Measurements from ENCODE around the gene CFAP61.

The CFAP61 gene

DNA sequence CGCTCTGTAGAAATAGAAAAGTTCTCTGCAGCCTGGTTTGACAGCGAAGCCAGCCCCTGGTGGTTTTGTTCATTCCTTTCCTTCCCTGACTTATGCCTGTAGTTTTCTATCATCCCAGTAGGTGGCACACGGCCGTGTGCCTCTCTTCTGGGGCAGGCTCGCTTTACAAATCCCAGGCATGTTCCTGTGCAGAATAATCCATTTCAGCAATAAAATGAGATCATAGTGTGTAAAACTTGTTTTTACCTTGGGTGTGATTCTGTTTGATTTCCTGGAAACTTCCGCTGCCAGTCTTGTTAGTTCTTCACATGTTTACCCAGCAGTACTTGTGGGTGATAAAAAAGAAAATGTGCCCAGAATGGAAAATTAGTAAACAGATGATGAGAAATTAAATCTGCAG lies 308.1 kb downstream of the CFAP61 start:
- no peak overlapping the region for H3K4me3 ChIP-seq (ENCODE audit: low read depth, low read length)
- DNase-seq (ENCODE audit: low read depth), result peak; percentile 70
- TF ChIP-seq MYC (IDR thresholded peaks at IDR 0.05; ENCODE audit: low read depth, low read length) (no peak), POLR2A (IDR thresholded peaks at IDR 0.05; ENCODE audit: extremely low read depth, insufficient read length) (no peak)
- TF ChIP-seq, protein P1, sequence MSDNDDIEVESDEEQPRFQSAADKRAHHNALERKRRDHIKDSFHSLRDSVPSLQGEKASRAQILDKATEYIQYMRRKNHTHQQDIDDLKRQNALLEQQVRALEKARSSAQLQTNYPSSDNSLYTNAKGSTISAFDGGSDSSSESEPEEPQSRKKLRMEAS (IDR thresholded peaks at IDR 0.05; ENCODE audit: low read depth, low read length), result peak; percentile 36; the same call in 1 of the 2 replicates
- TF ChIP-seq, protein P2, sequence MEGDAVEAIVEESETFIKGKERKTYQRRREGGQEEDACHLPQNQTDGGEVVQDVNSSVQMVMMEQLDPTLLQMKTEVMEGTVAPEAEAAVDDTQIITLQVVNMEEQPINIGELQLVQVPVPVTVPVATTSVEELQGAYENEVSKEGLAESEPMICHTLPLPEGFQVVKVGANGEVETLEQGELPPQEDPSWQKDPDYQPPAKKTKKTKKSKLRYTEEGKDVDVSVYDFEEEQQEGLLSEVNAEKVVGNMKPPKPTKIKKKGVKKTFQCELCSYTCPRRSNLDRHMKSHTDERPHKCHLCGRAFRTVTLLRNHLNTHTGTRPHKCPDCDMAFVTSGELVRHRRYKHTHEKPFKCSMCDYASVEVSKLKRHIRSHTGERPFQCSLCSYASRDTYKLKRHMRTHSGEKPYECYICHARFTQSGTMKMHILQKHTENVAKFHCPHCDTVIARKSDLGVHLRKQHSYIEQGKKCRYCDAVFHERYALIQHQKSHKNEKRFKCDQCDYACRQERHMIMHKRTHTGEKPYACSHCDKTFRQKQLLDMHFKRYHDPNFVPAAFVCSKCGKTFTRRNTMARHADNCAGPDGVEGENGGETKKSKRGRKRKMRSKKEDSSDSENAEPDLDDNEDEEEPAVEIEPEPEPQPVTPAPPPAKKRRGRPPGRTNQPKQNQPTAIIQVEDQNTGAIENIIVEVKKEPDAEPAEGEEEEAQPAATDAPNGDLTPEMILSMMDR (IDR thresholded peaks at IDR 0.05; ENCODE audit: low read depth, low read length), result peak; percentile 82

DNA sequence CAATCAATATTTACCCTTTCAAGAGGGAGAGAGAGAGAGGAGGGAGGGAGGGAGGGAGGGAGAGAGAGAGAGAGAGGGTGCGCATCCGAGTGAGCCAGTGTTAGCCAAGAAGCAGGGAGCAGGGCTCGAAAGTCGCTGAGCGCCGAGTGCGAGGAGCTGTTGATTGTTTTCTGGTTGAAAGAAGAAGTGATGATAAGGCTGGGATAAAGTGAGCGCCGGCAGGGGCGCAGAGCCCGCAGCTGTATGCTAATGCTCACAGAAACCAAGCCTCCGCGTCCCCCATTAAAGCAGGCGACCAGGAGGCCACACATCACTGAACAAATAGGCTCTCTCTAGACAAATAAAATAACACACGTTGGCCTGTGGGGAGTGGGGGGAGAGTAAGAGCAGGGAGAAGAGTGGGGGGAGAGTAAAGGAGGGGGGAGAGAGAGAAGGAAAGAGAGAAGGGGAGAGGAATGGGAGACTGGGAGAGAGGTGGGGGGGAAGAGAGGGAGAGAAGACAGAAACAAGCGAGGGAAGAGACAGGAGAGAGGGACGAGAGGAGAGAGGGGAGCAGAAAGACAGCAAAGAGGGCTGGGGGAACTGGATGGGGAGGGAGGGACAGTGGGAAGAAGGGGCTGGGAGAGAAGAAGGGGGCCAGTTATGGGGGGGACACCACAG lies 310.6 kb downstream of the CFAP61 start:
- TF ChIP-seq, protein P1 (IDR thresholded peaks at IDR 0.05; ENCODE audit: low read depth, low read length), result no peak
- TF ChIP-seq MYC (IDR thresholded peaks at IDR 0.05; ENCODE audit: low read depth, low read length), result no peak
- TF ChIP-seq, protein P2 (IDR thresholded peaks at IDR 0.05; ENCODE audit: low read depth, low read length), result no peak
- no peak for TF ChIP-seq POLR2A (IDR thresholded peaks at IDR 0.05; ENCODE audit: extremely low read depth, insufficient read length)
- DNase-seq (ENCODE audit: low read depth), result peak; percentile 31
- no peak overlapping the region for H3K4me3 ChIP-seq (ENCODE audit: low read depth, low read length)

DNA sequence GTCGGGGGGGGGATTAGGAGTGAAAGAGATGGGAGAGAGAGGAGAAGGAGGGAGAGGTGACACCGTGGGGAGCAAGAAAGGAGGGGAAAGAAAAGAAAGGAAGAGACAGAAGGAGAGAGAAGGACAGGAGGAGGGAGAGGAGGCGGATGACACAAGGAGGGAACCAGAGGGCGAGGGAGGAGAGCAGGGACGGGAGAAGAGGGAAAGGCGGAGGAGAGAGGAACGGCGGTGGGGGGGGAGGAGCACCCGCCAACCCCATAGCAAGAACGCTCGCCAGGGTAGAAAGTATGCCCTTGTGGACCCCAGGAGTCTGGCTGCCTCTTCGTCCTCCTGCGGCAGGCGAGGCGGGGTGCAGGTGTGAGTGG lies 311.1 kb downstream of the CFAP61 start:
- DNase-seq (ENCODE audit: low read depth), result no peak
- H3K4me3 ChIP-seq (ENCODE audit: low read depth, low read length), result no peak overlapping the region
- TF ChIP-seq, protein P2 (IDR thresholded peaks at IDR 0.05; ENCODE audit: low read depth, low read length), result no peak
- TF ChIP-seq, protein P1 (IDR thresholded peaks at IDR 0.05; ENCODE audit: low read depth, low read length), result no peak
- TF ChIP-seq MYC (IDR thresholded peaks at IDR 0.05; ENCODE audit: low read depth, low read length) (no peak), POLR2A (IDR thresholded peaks at IDR 0.05; ENCODE audit: extremely low read depth, insufficient read length) (no peak)

DNA sequence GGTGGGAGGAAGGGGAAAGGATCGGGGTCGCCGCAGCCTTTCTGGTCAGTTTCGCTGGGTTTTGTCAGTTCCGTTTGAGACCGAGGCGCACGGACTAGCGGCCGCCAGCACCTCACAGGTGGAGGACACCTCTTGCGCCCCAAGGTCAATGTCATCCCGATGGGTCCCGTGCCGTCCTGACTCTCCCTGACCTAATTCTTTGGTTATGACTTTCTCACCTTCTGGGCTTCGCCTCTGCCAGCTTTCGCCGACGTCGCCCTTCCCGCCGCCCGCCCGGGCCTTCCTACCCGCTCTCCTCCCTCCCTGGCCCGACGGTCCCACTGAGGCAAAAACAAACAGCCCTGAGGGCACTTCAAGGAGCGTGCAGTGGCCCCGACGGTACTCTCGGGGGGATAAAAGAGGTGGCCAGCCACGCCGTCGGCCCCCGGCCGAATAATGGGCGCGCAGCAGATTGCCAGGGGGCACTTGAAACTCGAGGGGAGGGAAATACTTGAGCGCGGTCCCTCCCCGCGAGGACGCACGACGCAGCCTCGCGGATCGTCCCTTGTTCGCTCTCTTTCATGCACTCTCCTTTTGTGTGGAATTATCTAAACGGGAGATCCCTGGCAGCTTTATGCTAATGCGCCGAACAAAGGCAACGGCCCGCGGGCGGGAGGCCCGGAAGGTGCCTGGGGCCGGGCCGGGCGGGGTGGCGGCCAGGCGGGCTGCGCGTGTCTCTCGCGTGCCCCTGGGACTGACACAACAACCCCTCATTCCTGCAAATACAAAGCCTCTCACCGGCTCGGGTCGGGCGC lies 311.7 kb downstream of the CFAP61 start:
- DNase-seq (ENCODE audit: low read depth), result no peak
- TF ChIP-seq, protein P1 (IDR thresholded peaks at IDR 0.05; ENCODE audit: low read depth, low read length), result no peak
- TF ChIP-seq POLR2A (IDR thresholded peaks at IDR 0.05; ENCODE audit: extremely low read depth, insufficient read length) (no peak), MYC (IDR thresholded peaks at IDR 0.05; ENCODE audit: low read depth, low read length) (no peak)
- TF ChIP-seq, protein P2 (IDR thresholded peaks at IDR 0.05; ENCODE audit: low read depth, low read length), result no peak

DNA sequence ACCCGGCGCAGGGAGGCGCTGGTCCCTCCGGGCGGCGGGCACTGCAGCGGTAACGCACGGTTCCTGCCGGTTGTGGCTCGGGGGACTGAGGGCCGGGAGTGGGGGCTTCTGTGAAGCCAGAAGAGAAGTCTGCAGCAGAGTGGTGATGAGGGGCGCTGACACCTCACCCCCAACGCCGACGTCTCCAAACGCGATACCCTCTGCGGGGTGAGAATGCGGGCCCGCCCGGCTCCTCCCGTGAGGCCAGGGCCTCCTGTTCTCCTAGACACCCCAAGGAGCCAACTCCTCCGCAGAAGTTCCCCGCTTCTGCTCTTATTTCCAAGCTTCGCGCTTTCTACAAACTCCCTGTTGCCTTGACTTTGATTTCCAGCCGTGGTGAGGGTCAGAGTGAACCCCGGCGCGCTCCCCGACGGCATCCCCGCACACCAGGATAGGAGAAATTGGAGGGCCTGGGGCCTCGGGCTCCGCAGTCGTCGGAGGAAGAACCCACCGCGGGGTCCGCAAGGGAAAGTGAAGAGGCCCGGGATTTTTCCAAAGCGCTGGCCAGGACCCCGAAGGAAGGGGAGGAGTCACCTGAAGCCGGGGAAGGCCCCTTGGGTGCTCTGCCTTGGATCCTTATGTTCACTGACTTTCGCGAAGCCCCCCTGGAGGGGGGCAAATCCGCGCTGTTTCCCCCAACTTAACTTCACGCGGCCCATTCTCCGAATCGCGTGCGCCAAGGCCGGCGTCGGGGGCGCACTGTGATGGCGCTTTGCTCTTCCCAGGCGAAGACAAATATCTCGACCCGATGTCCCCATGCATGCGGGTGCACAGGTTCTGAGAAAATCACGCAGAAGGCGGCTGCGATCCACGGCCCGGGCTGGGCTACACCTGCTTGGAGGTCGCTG lies 312.5 kb downstream of the CFAP61 start:
- TF ChIP-seq, protein P2 (IDR thresholded peaks at IDR 0.05; ENCODE audit: low read depth, low read length), result no peak
- TF ChIP-seq, protein P1 (IDR thresholded peaks at IDR 0.05; ENCODE audit: low read depth, low read length), result no peak
- H3K4me3 ChIP-seq (ENCODE audit: low read depth, low read length), result no peak overlapping the region
- DNase-seq (ENCODE audit: low read depth), result no peak

More for the DNA sequence above, 311.7 kb downstream of the CFAP61 start:
- no peak overlapping the region for H3K4me3 ChIP-seq (ENCODE audit: low read depth, low read length)

Data from NB4 (cell line).